H9 (cell line): ENCODE results near the gene GPR171. TPM values are rescaled to one million over a fixed set of nuclear protein-coding genes. Genes with fewer than 3 reads are reported as not detected.

Experiments
- DNase-seq: peaks from one replicate; pipeline ENCODE4 v3.0.0-alpha.2; 2017
- H2AFZ ChIP-seq: one replicate; pipeline ENCODE4 v1.6.1; 2013; ENCODE audit warnings: mild to moderate bottlenecking, low read length, control low read depth, moderate library complexity
- H2AK5ac ChIP-seq: 2 replicates; pipeline ENCODE4 v1.6.1; 2013; ENCODE audit warnings: low read length, control low read depth, mixed read lengths; ENCODE audit not compliant: insufficient read length
- H2BK120ac ChIP-seq: one replicate; pipeline ENCODE4 v1.6.1; 2013; ENCODE audit warnings: low read depth, mild to moderate bottlenecking, low read length, control low read depth, inconsistent platforms; ENCODE audit not compliant: poor library complexity, severe bottlenecking
- H2BK12ac ChIP-seq: 2 replicates; pipeline ENCODE4 v1.6.1; 2013; ENCODE audit warnings: low read length, control low read depth, mixed read lengths, low read depth; ENCODE audit not compliant: insufficient read length
- H2BK15ac ChIP-seq: 2 replicates; pipeline ENCODE4 v1.6.1; 2013; ENCODE audit warnings: low read depth, low read length, control low read depth
- H2BK20ac ChIP-seq: one replicate; pipeline ENCODE4 v1.6.1; 2013; ENCODE audit warnings: low read depth, mild to moderate bottlenecking, low read length, control low read depth, inconsistent platforms; ENCODE audit not compliant: poor library complexity, severe bottlenecking
- H2BK5ac ChIP-seq: 2 replicates; pipeline ENCODE4 v1.6.1; 2013; ENCODE audit warnings: low read length, control low read depth, mixed read lengths; ENCODE audit not compliant: insufficient read length
- H3K14ac ChIP-seq: 2 replicates; pipeline ENCODE4 v1.6.1; 2013; ENCODE audit warnings: low read length, control low read depth; ENCODE audit not compliant: insufficient read depth
- H3K18ac ChIP-seq: 2 replicates; pipeline ENCODE4 v1.6.1; 2013; ENCODE audit warnings: low read depth, mild to moderate bottlenecking, mixed read lengths, low read length, control low read depth; ENCODE audit not compliant: insufficient read length
- H3K23ac ChIP-seq: 2 replicates; pipeline ENCODE4 v1.6.1; 2013; ENCODE audit warnings: low read length, control low read depth, mixed read lengths, low read depth; ENCODE audit not compliant: insufficient read length
- H3K23me2 ChIP-seq: 2 replicates; pipeline ENCODE4 v1.6.1; 2013; ENCODE audit warnings: low read depth, mild to moderate bottlenecking, mixed read lengths, low read length, control low read depth; ENCODE audit not compliant: insufficient read length, poor library complexity, severe bottlenecking
- H3K27ac ChIP-seq: 2 replicates; pipeline ENCODE4 v1.5.1; 2013; ENCODE audit warnings: low read length, control low read depth, mixed read lengths, low read depth; ENCODE audit not compliant: insufficient read length
- H3K27me3 ChIP-seq: 2 replicates; pipeline ENCODE4 v1.6.1; 2013; ENCODE audit warnings: low read length, control low read depth, inconsistent platforms; ENCODE audit not compliant: insufficient read depth
- H3K4ac ChIP-seq: 2 replicates; pipeline ENCODE4 v1.6.1; 2013; ENCODE audit warnings: low read depth, mild to moderate bottlenecking, control low read depth, inconsistent platforms, low read length, moderate library complexity
- H3K4me1 ChIP-seq: 2 replicates; pipeline ENCODE4 v1.6.1; 2013; ENCODE audit warnings: low read length, control low read depth, inconsistent platforms; ENCODE audit not compliant: insufficient read depth
- H3K4me2 ChIP-seq: 2 replicates; pipeline ENCODE4 v1.6.1; 2013; ENCODE audit warnings: low read length, control low read depth, mixed read lengths; ENCODE audit not compliant: insufficient read length, insufficient read depth
- H3K56ac ChIP-seq: 2 replicates; pipeline ENCODE4 v1.6.1; 2013; ENCODE audit warnings: low read depth, mild to moderate bottlenecking, mixed read lengths, low read length, control low read depth; ENCODE audit not compliant: insufficient read length
- H3K79me1 ChIP-seq: 2 replicates; pipeline ENCODE4 v1.6.1; 2013; ENCODE audit warnings: low read depth, mild to moderate bottlenecking, moderate library complexity, low read length, control low read depth, inconsistent platforms; ENCODE audit not compliant: insufficient read depth, poor library complexity, severe bottlenecking
- H3K79me2 ChIP-seq: 2 replicates; pipeline ENCODE4 v1.6.1; 2013; ENCODE audit warnings: low read length, control low read depth, inconsistent platforms; ENCODE audit not compliant: insufficient read depth
- H3K9ac ChIP-seq: 2 replicates; pipeline ENCODE4 v1.6.1; 2013; ENCODE audit warnings: low read length, control low read depth, mixed read lengths; ENCODE audit not compliant: insufficient read length; ENCODE audit errors: extremely low read depth
- H3K9me3 ChIP-seq: one replicate; pipeline ENCODE4 v1.6.1; 2013; ENCODE audit warnings: low read depth, low read length, inconsistent platforms; ENCODE audit not compliant: control insufficient read depth
- H3T11ph ChIP-seq: one replicate; pipeline ENCODE4 v1.6.1; 2013; ENCODE audit warnings: mild to moderate bottlenecking, low read length, control low read depth, inconsistent platforms
- H4K20me1 ChIP-seq: one replicate; pipeline ENCODE4 v1.6.1; 2013; ENCODE audit not compliant: control insufficient read depth, insufficient read length, insufficient read depth
- H4K5ac ChIP-seq: 2 replicates; pipeline ENCODE4 v1.6.1; 2013; ENCODE audit warnings: low read depth, mild to moderate bottlenecking, mixed read lengths, low read length, control low read depth; ENCODE audit not compliant: insufficient read length
- H4K8ac ChIP-seq: replicated peaks from 2 replicates; pipeline ENCODE4 v1.6.1; 2013; ENCODE audit warnings: low read length, control low read depth, mixed read lengths, low read depth; ENCODE audit not compliant: insufficient read length
- H4K91ac ChIP-seq: 2 replicates; pipeline ENCODE4 v1.6.1; 2013; ENCODE audit warnings: low read depth, mild to moderate bottlenecking, moderate library complexity, mixed read lengths, low read length, control low read depth; ENCODE audit not compliant: insufficient read length
- H3K27ac Mint-ChIP-seq, 3 experiments: 2 replicates in 2 of 3; 3 replicates in 1 of 3; pipeline ENCODE4 v1.8.0; 2020 to 2021; ENCODE audit warnings: mixed read lengths in 3 of 3, mild to moderate bottlenecking in 1 of 3, moderate library complexity in 1 of 3
- H3K27me3 Mint-ChIP-seq: 2 replicates; pipeline ENCODE4 v1.8.0; 2021; ENCODE audit warnings: low read depth, mild to moderate bottlenecking, moderate library complexity, mixed read lengths
- H3K36me3 Mint-ChIP-seq, 3 experiments: 2 replicates in 2 of 3; 3 replicates in 1 of 3; pipeline ENCODE4 v1.8.0; 2020 to 2021; ENCODE audit warnings: low read depth in 3 of 3, mixed read lengths in 3 of 3; ENCODE audit not compliant: insufficient read depth in 1 of 3
- H3K4me1 Mint-ChIP-seq, 2 experiments: 2 replicates each; pipeline ENCODE4 v1.8.0; 2020; ENCODE audit warnings: mixed read lengths in 2 of 2
- H3K4me3 Mint-ChIP-seq, 2 experiments: 2 replicates in 1 of 2; 3 replicates in 1 of 2; pipeline ENCODE4 v1.8.0; 2020 to 2021; ENCODE audit warnings: mild to moderate bottlenecking in 2 of 2, mixed read lengths in 2 of 2, moderate library complexity in 1 of 2
- H3K9me3 Mint-ChIP-seq, 2 experiments: 2 replicates in 1 of 2; 3 replicates in 1 of 2; pipeline ENCODE4 v1.8.0; 2020; ENCODE audit warnings: mild to moderate bottlenecking in 2 of 2, mixed read lengths in 2 of 2, moderate library complexity in 1 of 2
- WGBS: extraction: QIAGEN DNeasy Blood & Tissue Kit; methylation state at CpG from one replicate; pipeline ENCODE4 v1.1.7; 2013; ENCODE audit warnings: missing lambda C conversion rate, low lambda C conversion rate, mixed read lengths; ENCODE audit not compliant: insufficient read length; ENCODE audit errors: extremely low coverage; 5-methylcytosine and 5-hydroxymethylcytosine counted together
- total RNA-seq: library from RNA; stranded (reverse); gene quantifications from 2 replicates; pipeline ENCODE4 v1.2.1, GENCODE V29; 2021
- TF ChIP-seq, protein P1 (sequence below): fragments of 200-600 bp; sonication (generic); conservative IDR thresholded peaks from 3 replicates; pipeline ENCODE4 v1.8.0; 2021; ENCODE audit warnings: antibody characterized with exemption, mild to moderate bottlenecking

The GPR171 gene
- total RNA-seq, 1 experiment from 2014 or later, result not detected

DNA sequence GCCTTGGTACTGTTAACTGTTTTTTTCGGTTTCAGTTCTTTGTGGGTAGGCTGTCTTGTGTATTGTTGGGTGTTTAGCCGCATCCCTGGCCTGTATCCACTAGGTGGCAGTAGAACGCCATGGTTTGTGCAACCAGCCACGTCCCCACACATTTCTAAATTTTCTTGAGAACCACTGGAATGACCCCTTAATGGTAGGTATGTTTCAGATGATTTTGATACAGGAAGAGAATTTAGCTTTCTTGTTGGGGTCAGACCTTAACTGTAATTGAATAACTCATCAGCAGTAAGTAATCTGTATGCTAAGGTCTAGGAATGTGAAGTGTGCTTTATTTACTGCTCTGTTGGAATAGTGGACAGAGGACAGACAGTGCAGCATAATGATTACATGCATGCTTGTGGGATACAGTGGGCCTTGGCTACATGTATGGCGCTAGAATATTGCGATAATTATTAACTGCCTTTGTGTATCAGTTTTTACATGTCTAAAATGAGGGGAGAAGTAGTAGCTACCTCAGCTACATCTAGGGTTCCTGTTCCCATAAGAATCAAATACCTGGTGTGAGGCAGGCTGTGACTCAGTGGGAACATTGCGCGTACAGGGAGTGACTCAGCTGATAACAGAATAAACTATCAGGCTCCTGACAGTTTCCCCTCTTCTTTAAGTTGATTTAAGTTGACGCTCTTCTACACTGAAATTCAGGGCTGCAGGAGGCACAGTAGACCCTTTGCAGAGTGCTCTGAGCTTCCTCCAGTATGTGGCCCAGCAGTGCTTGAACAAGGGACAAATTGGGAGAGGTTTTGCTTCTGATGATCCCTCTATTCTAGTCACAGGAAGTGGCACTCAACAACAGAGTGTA, 25.0 kb upstream of the GPR171 start:
- H2BK20ac ChIP-seq, result no peak overlapping the region
- H4K20me1 ChIP-seq, result no peaks in the 10 kb centered on the region
- no peak overlapping the region for H3T11ph ChIP-seq
- H3K27ac ChIP-seq, result no peak overlapping the region
- peaks cover 5 to 6% (median 6%) of the 10 kb centered on the region in 3 experiments; a peak in 5 of 7 replicates for H3K36me3 Mint-ChIP-seq
- H3K23me2 ChIP-seq, result no peaks in the 10 kb centered on the region
- no peak overlapping the region for H3K4me2 ChIP-seq
- H3K4me1 Mint-ChIP-seq, result peaks cover 27% of the 10 kb centered on the region in 2 experiments
- no peaks in the 10 kb centered on the region for H3K27me3 ChIP-seq
- H4K91ac ChIP-seq, result no peak overlapping the region
- H2AFZ ChIP-seq, result no peak overlapping the region
- H3K18ac ChIP-seq, result no peak overlapping the region
- H3K14ac ChIP-seq, result no peak overlapping the region
- H2AK5ac ChIP-seq, result no peak overlapping the region
- no peaks in the 10 kb centered on the region for H3K79me1 ChIP-seq
- no peak overlapping the region for H2BK5ac ChIP-seq
- H3K9me3 Mint-ChIP-seq, result peaks cover 0 to 3% of the 10 kb centered on the region in 2 experiments; a peak in 1 of 5 replicates
- H3K79me2 ChIP-seq, result no peaks in the 10 kb centered on the region
- no peak overlapping the region for H4K5ac ChIP-seq
- peak overlapping the region; percentile 54 to 84 (median 66); a peak in 5 of 7 replicates for H3K27ac Mint-ChIP-seq
- no peak overlapping the region for H3K23ac ChIP-seq
- H3K4me3 Mint-ChIP-seq, result no peak overlapping the region
- DNase-seq, result peak; percentile 67
- H3K4ac ChIP-seq, result no peak overlapping the region
- no peaks in the 10 kb centered on the region for H3K9me3 ChIP-seq
- no CpG with 5 or more reads among the region's 9 CpGs for WGBS
- H3K56ac ChIP-seq, result no peak overlapping the region
- TF ChIP-seq, protein P1, sequence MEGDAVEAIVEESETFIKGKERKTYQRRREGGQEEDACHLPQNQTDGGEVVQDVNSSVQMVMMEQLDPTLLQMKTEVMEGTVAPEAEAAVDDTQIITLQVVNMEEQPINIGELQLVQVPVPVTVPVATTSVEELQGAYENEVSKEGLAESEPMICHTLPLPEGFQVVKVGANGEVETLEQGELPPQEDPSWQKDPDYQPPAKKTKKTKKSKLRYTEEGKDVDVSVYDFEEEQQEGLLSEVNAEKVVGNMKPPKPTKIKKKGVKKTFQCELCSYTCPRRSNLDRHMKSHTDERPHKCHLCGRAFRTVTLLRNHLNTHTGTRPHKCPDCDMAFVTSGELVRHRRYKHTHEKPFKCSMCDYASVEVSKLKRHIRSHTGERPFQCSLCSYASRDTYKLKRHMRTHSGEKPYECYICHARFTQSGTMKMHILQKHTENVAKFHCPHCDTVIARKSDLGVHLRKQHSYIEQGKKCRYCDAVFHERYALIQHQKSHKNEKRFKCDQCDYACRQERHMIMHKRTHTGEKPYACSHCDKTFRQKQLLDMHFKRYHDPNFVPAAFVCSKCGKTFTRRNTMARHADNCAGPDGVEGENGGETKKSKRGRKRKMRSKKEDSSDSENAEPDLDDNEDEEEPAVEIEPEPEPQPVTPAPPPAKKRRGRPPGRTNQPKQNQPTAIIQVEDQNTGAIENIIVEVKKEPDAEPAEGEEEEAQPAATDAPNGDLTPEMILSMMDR, result peak; percentile 94
- H2BK12ac ChIP-seq, result no peak overlapping the region
- peaks cover 7% of the 10 kb centered on the region; the same call in 1 of the 2 replicates for H3K4me1 ChIP-seq
- H2BK120ac ChIP-seq, result no peak overlapping the region
- H3K27me3 Mint-ChIP-seq, result no peaks in the 10 kb centered on the region
- no peak overlapping the region for H3K9ac ChIP-seq
- no peak overlapping the region for H4K8ac ChIP-seq
- H2BK15ac ChIP-seq, result no peak overlapping the region
